Measurements from ENCODE around the gene SLC3A2. TPM values are rescaled to one million over a fixed set of nuclear protein-coding genes. Genes with fewer than 3 reads are reported as not detected.
A peak's percentile ranks its signal among the peaks of the same experiment; 100 is the strongest.

SLC3A2 gene
- total and polyA plus RNA-seq, 2 of the 13 experiments (the other 11 are each of a cell fraction or from before 2014, with no cell fraction given): 213 to 226 TPM

DNA sequence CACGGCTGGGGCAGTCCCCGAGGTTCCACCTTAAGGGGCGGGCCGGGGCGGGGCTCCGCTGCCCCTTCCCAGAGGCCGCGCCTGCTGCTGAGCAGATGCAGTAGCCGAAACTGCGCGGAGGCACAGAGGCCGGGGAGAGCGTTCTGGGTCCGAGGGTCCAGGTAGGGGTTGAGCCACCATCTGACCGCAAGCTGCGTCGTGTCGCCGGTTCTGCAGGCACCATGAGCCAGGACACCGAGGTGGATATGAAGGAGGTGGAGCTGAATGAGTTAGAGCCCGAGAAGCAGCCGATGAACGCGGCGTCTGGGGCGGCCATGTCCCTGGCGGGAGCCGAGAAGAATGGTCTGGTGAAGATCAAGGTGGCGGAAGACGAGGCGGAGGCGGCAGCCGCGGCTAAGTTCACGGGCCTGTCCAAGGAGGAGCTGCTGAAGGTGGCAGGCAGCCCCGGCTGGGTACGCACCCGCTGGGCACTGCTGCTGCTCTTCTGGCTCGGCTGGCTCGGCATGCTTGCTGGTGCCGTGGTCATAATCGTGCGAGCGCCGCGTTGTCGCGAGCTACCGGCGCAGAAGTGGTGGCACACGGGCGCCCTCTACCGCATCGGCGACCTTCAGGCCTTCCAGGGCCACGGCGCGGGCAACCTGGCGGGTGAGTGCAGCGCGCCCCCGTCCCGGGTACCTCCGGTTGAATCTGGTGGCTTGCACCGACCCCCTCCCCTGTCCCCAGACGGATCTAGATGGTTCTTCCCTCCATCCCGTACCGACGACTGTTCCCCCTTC, at the start of gene SLC3A2 (continued):
- TF ChIP-seq, protein P1, sequence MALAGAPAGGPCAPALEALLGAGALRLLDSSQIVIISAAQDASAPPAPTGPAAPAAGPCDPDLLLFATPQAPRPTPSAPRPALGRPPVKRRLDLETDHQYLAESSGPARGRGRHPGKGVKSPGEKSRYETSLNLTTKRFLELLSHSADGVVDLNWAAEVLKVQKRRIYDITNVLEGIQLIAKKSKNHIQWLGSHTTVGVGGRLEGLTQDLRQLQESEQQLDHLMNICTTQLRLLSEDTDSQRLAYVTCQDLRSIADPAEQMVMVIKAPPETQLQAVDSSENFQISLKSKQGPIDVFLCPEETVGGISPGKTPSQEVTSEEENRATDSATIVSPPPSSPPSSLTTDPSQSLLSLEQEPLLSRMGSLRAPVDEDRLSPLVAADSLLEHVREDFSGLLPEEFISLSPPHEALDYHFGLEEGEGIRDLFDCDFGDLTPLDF (CRISPR knock-in tag; IDR thresholded peaks at IDR 0.05): peak; percentile 33; the same call in 1 of the 2 replicates
- peak; percentile 90; the same call in 1 of the 2 replicates for TF ChIP-seq ZNF782 (CRISPR knock-in tag; IDR thresholded peaks at IDR 0.05; ENCODE audit: borderline replicate concordance)
- peak; percentile 34; the same call in 1 of the 2 replicates for TF ChIP-seq SAFB2 (CRISPR knock-in tag; IDR thresholded peaks at IDR 0.05; ENCODE audit: borderline replicate concordance, low read depth)
- no peak for TF ChIP-seq MAFK (conservative IDR thresholded peaks at IDR 0.05 in 1 of 2, IDR thresholded peaks at IDR 0.05 in 1 of 2; ENCODE audit: low read length in 2 of 2)
- TF ChIP-seq ZSCAN9 (CRISPR knock-in tag; IDR thresholded peaks at IDR 0.05; ENCODE audit: borderline replicate concordance): no peak
- peak; percentile 81 for TF ChIP-seq IKZF4 (CRISPR knock-in tag; IDR thresholded peaks at IDR 0.05; ENCODE audit: borderline replicate concordance, low read depth, not compliant biosample characterization)
- peak; percentile 61; the same call in 1 of the 2 replicates for TF ChIP-seq ZNF205 (CRISPR knock-in tag; IDR thresholded peaks at IDR 0.05)
- no peak for TF ChIP-seq SOX6 (IDR thresholded peaks at IDR 0.05)
- TF ChIP-seq SOX6 (CRISPR knock-in tag; IDR thresholded peaks at IDR 0.05): peak; percentile 55
- TF ChIP-seq, protein P2, sequence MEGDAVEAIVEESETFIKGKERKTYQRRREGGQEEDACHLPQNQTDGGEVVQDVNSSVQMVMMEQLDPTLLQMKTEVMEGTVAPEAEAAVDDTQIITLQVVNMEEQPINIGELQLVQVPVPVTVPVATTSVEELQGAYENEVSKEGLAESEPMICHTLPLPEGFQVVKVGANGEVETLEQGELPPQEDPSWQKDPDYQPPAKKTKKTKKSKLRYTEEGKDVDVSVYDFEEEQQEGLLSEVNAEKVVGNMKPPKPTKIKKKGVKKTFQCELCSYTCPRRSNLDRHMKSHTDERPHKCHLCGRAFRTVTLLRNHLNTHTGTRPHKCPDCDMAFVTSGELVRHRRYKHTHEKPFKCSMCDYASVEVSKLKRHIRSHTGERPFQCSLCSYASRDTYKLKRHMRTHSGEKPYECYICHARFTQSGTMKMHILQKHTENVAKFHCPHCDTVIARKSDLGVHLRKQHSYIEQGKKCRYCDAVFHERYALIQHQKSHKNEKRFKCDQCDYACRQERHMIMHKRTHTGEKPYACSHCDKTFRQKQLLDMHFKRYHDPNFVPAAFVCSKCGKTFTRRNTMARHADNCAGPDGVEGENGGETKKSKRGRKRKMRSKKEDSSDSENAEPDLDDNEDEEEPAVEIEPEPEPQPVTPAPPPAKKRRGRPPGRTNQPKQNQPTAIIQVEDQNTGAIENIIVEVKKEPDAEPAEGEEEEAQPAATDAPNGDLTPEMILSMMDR (CRISPR knock-in tag; IDR thresholded peaks at IDR 0.05): peak; percentile 94
- no peak; the same call in 1 of the 2 replicates for TF ChIP-seq ZFP37 (CRISPR knock-in tag; IDR thresholded peaks at IDR 0.05; ENCODE audit: borderline replicate concordance)
- TF ChIP-seq, protein P3, sequence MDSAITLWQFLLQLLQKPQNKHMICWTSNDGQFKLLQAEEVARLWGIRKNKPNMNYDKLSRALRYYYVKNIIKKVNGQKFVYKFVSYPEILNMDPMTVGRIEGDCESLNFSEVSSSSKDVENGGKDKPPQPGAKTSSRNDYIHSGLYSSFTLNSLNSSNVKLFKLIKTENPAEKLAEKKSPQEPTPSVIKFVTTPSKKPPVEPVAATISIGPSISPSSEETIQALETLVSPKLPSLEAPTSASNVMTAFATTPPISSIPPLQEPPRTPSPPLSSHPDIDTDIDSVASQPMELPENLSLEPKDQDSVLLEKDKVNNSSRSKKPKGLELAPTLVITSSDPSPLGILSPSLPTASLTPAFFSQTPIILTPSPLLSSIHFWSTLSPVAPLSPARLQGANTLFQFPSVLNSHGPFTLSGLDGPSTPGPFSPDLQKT (CRISPR knock-in tag; IDR thresholded peaks at IDR 0.05; ENCODE audit: borderline replicate concordance): no peak
- TF ChIP-seq, protein P4, sequence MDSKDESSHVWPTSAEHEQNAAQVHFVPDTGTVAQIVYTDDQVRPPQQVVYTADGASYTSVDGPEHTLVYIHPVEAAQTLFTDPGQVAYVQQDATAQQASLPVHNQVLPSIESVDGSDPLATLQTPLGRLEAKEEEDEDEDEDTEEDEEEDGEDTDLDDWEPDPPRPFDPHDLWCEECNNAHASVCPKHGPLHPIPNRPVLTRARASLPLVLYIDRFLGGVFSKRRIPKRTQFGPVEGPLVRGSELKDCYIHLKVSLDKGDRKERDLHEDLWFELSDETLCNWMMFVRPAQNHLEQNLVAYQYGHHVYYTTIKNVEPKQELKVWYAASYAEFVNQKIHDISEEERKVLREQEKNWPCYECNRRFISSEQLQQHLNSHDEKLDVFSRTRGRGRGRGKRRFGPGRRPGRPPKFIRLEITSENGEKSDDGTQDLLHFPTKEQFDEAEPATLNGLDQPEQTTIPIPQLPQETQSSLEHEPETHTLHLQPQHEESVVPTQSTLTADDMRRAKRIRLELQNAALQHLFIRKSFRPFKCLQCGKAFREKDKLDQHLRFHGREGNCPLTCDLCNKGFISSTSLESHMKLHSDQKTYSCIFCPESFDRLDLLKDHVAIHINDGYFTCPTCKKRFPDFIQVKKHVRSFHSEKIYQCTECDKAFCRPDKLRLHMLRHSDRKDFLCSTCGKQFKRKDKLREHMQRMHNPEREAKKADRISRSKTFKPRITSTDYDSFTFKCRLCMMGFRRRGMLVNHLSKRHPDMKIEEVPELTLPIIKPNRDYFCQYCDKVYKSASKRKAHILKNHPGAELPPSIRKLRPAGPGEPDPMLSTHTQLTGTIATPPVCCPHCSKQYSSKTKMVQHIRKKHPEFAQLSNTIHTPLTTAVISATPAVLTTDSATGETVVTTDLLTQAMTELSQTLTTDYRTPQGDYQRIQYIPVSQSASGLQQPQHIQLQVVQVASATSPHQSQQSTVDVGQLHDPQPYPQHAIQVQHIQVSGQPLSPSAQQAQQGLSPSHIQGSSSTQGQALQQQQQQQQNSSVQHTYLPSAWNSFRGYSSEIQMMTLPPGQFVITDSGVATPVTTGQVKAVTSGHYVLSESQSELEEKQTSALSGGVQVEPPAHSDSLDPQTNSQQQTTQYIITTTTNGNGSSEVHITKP (CRISPR knock-in tag; IDR thresholded peaks at IDR 0.05; ENCODE audit: low read depth): peak; percentile 81
- TF ChIP-seq TBX3 (IDR thresholded peaks at IDR 0.05; ENCODE audit: borderline replicate concordance): no peak
- TF ChIP-seq ZFX (CRISPR knock-in tag; IDR thresholded peaks at IDR 0.05; ENCODE audit: low read depth): peak; percentile 70
- TF ChIP-seq ZBTB1 (CRISPR knock-in tag; IDR thresholded peaks at IDR 0.05; ENCODE audit: borderline replicate concordance): no peak
- TF ChIP-seq ZNF652 (CRISPR knock-in tag; IDR thresholded peaks at IDR 0.05; ENCODE audit: borderline replicate concordance, low read depth): no peak
- TF ChIP-seq HNRNPK (IDR thresholded peaks at IDR 0.05; ENCODE audit: low read depth, low read length, poor library complexity, severe bottlenecking): peak; percentile 83
- TF ChIP-seq, protein P5, sequence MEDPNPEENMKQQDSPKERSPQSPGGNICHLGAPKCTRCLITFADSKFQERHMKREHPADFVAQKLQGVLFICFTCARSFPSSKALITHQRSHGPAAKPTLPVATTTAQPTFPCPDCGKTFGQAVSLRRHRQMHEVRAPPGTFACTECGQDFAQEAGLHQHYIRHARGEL (CRISPR knock-in tag; IDR thresholded peaks at IDR 0.05): no peak
